ENCODE results near the gene CLEC2L. TPM values are rescaled to one million over a fixed set of nuclear protein-coding genes. Genes with fewer than 3 reads are reported as not detected.

Gene CLEC2L
- total RNA-seq, result not detected
- long read RNA-seq, result 0 reads

DNA sequence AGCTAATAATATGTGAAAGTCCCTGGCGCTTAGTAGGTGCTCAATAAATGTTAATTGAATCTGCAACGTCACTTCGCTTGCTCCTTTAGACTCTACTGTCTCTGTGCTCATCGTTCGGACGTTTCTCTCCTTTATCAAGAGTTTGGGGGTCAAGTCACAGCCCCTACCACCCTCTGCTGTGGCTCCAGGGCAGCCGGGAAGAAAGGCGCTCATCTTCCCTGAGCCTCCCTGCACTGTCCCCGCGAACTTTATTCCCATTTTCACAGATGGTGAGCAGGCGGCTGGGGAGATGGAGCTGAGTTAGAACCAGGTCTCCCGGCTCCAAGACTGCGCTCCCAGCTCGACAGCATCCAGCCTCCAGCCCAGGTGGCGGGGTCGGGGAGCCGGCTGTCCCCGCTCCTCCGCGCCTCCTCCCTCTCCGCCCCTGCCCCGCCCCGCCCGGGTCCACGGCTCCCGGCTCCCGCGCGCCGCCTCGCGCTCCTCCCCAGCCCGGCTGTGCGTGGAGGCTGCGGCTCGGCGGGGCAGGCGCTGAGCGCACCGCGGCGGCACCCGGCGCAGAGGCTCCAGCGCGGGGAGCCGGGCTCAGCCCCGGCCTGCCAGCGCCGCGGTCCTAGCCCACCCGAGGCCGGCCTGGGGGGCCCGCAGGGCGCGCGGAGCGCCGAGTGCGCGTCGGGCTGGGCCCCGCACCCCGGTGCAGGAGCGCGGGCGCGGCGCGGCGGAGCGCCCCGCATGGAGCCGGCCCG lies at the start of gene CLEC2L:
CLEC2L (plus strand) TSS at position 487 of the 743 bp plus-strand sequence; CDS start at position 730, 243 bp downstream.
- DNase-seq (ENCODE audit: missing footprints), result no peak
- ATAC-seq, result peak; percentile 56
- intact Hi-C loops (cut with DNase I), result no loop called here

DNA sequence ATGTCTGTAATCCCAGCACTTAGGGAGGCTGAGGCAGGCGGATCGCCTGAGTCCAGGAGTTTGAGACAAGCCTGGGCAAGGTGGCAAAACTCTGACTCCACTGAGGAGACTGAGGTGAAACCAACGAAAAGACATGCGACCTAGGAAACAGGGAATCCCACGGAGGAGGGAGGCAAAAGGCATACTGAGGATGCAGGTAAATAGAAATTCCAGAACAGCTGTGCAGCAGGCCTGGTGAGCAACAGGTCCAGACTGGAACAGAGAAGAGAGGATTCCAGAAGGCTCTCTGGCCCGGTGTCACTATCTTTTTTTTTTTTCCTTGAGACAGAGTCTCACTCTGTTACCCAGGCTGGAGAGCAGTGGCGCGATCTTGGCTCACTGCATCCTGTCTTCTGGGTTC lies 47.3 kb upstream of the CLEC2L start:
- intact Hi-C loops (cut with DNase I), result no loop called here
- ATAC-seq, result no peak
- DNase-seq (ENCODE audit: missing footprints), result peak; percentile 48

DNA sequence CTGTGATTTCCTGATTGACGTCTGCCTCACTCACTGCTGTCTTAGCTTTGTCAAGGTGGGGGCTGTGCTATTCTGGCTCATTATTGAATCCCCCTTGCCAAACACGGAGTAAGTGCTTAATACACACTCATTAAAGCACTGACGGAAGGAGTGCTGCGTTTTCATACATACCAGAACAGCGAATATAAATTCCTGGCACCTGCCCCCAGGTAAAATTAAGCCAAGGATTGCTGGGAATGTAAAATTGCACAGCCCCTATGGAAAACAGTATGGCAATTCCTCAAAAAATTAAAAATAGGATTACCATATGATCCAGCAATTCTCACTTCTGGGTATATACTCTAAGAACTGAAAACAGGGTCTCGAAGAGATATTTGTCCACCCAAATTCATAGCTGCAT lies 46.6 kb upstream of the CLEC2L start:
- intact Hi-C loops (cut with DNase I), result no loop called here
- no peak for ATAC-seq
- no peak for DNase-seq (ENCODE audit: missing footprints)

DNA sequence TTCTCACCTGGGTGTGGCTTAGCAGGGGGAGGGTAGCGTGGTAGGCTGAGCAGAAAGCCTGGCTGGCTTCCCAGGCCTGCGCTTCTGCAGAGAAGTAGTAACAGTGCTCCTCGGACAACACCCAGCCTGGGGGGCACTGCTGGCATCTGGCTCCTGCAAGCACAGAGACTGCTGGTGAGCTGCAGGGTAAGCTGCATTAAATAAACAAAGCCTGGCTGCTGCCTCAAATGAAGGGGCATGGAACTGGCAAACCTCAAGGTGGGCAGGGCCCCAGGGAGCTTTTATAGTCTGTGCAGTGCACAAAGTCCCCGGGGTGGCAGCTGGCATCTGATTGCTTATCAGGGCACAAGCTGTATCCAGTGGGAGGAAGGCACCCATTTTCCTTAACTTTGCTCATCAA lies 43.9 kb upstream of the CLEC2L start:
- intact Hi-C loops (cut with DNase I), result no loop called here
- ATAC-seq (no peak), DNase-seq (ENCODE audit: missing footprints) (no peak)

DNA sequence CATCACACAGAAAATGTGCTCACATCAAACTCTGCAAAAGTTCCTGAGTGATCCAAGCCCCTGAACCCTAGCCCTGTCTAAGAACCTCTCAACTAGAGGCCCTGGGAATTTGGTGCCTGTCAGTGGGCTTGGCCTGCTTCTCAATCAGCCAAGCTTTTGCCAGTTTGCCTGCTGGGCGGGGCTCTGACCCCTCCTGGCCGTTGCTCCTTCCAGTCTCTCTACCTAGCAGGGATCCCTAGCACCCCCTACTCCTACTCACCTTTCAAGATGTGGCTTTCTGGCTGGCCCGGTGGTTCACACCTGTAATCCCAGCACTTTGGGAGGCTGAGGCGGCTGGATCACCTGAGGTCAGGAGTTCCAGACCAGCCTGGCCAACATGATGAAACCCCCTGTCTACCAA lies 42.1 kb upstream of the CLEC2L start:
- intact Hi-C loops (cut with DNase I), result no loop called here
- DNase-seq (ENCODE audit: missing footprints), result peak; percentile 4
- no peak for ATAC-seq

DNA sequence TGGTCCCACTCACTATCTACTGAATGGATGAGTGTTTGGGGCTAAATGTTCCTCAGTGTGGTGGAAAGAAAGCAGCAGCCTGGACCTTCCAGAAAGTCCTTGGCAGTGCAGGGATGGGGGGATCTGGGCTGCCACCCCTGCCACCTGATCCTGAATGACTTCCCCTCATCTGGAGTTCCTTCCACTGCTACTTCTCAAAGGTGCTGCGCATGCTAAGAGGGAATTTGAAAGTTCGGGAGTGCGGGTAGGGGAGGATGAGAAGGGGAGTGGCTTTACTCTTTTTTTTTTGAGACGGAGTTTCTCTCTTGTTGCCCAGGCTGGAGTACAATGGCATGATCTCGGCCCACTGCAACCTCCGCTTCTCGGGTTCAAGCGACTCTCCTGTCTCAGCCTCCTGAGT lies 41.4 kb upstream of the CLEC2L start:
- no peak for ATAC-seq
- intact Hi-C loops (cut with DNase I), result no loop called here

DNA sequence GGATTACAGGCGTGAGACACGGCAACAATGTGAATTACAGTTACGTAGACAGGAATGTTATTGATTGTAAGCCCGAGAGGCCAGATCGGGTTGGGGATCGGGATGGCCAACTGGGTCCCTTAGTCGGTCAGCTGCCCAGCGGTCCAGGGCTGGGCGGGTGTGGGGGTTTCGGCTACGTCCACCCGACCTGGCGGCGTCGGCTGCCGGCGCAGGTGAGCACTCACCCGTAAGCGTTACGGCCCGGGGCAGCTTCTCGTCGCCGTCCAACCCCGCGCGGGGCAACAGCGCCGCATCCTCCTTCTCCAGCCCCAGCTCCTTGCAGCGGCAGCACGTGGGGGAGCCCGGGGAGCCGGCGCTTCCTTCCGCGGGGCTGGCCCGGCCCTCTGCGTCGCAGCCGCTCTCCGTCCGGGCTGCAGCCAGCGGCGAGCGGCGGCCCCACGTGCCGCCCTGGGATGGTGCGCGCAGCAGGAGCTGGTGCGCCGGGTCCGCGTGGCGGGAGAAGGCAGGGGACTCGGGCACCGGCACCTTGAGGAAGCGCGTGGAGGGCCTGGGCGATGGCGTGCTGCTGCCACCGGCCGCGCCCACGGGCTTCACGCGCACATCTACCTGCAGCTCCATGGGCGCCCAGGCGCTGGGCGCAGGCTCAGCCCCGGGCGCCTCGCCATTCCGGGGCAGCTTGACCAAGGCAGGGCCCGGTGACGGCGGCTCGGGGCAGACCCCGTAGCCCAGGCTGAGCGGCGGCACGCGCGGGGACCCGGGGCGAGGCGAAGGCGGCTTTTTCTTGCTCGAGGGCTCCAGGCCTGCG lies 40.6 kb upstream of the CLEC2L start:
- intact Hi-C loops (cut with DNase I), result no loop called here
- ATAC-seq (peak; percentile 49), DNase-seq (ENCODE audit: missing footprints) (peak; percentile 42)

More for the DNA sequence above, 41.4 kb upstream of the CLEC2L start:
- no peak for DNase-seq (ENCODE audit: missing footprints)

DNA sequence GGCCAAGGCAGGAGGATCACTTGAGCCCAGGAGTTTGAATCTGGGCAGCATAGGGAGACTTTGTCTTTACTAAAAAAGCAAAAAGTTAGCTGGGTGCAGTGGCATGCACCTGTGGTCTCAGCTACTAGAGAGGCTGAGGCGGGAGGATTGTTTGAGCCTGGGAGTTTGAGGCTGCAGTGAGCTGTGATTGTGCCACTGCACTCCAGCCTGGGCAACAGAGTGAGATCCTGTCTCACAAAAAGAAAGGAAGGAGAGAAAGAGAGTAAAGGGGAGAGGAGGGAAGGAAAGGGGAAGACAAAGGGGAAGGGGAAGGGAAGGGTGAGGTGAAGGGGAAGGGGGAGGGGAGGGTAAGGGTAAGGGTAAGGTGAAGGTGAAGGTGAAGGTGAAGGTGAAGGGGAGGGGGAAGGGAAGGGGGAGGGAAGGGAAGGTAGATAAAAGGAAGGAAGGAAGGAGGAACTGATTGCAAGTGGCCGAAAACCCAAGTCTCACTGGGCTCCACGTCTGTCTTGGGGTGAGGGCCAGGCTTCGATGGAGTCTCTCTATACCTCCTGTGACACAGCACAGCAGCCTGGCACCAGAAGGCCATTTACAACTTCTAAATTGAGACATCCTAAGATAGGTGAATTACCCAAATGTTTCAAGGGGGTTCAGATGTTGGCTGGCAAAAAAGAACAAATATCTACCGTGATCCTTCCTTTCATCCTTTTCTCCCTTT lies 36.0 kb upstream of the CLEC2L start:
- no peak for ATAC-seq
- intact Hi-C loops (cut with DNase I), result no loop called here
- DNase-seq (ENCODE audit: missing footprints), result no peak

DNA sequence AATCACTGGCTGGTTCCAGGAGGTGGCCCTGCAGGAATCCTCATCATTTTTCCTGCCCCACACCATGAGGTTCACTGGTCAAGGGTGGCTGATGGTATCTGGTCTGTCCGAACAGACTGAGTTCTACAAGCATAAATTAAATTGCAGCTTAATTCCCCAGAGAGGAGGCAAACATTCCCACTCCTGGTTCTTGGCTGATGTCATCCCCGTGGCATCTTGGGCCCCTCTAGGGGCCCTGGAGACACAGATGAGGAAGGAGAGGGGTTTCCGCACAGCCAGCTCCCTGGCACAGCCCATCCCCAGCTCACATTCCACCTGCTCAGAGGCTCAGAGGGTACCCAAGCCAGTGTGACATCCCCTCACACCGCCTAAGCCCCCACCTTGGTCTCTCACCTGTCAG lies 34.7 kb upstream of the CLEC2L start:
- no peak for ATAC-seq
- intact Hi-C loops (cut with DNase I), result no loop called here
- DNase-seq (ENCODE audit: missing footprints), result no peak

DNA sequence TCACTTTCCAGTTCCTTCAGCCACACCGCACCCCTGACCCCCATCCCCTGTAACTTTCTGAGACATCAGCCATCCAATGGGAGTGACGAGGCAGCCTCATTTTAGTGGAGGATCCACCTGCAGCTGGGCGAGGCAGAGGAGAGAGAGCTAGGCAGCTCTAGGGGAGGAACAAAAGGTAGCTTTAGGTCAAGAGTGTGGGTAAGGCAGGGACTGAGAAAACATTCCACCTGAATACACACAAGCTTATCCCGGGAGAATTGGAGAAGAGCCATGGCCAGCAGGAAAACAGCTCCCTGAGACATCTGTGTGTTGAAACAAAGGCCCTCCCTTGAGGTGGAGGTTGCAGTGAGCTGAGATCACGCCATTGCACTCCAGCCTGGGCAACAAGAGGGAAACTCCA lies 33.4 kb upstream of the CLEC2L start:
- DNase-seq (ENCODE audit: missing footprints), result no peak
- no peak for ATAC-seq
- intact Hi-C loops (cut with DNase I), result no loop called here

DNA sequence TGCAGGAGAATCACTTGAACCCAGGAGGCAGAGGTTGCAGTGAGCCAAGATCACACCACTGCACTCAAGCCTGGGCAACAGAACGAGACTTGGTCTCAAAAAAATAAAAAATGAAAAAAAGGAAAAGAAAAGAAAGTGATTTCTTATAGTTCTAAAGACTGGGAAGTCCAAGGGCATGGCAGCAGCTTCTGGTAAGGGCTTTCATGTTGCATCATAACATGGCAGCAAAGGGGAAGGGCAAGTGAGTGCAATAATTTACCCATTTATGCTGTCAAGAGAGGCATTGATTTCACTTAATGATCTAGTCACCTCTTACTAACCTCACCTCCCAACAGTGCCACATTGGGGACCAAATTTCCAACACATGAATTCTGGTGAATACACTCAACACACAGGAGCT lies 31.2 kb upstream of the CLEC2L start:
- intact Hi-C loops (cut with DNase I), result no loop called here
- no peak for ATAC-seq
- no peak for DNase-seq (ENCODE audit: missing footprints)

DNA sequence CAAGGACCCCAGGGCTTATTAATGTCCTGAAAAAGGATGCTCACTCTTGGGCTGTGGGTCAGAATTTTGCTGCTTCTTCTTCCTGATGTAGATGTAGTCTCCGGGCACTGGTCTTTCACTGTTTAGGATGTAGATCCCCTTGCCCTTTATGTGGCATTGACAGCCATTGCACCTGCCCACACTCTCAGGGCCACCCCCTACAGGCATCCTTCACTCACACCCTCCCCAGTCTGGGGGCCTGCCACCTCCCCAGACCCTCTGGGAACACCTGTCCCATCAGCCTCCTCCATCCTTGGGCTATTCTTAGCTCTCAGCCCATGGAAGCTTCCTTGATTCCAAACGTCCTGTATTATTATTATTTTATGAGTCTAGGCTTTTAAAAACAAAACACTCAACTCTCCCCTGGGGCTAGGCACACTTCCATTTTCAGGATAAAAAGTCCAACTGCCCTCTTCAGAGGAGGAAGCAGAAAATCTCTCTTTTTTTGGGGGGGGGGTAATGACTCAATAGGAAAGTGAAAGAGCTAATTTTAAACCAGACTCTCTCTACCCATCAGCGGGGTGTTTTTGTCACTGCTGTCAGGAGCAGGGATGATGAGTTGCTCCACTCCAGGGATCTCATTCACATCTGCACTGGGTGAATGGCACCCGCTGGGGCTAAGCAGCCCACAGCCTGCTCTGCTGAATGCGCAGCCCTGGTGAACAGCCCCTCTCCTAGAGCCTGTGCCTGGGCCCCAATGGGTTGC lies 28.5 kb upstream of the CLEC2L start:
- ATAC-seq (no peak), DNase-seq (ENCODE audit: missing footprints) (no peak)
- intact Hi-C loops (cut with DNase I), result no loop called here

DNA sequence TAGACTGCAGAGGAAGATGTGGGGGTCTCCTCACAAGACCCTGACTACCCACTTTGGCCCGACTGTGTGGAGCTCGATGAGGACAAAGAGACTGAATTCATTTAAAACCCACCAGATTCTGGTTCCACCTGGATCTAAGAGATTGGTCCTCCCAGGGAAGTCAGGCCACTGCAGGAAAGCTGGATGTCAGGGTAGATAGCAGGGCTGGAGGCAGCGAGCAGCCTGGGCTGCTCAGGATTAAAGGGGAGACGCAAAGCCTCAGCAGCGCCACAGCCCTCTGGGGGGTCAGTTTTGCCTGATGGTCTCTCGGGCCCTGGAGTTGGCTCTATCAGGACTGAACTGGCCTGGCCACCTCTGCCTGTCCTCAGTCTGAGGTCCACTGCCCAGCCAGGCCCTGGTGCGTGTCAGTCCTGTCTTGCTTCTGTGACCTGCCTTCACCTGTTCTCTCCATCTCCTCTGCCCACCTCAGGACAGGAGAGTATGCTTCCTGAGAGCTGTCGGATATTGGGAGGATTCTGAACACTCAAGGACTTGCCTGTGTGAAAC lies 27.8 kb upstream of the CLEC2L start:
- ATAC-seq, result no peak
- no peak for DNase-seq (ENCODE audit: missing footprints)
- intact Hi-C loops (cut with DNase I), result no loop called here

DNA sequence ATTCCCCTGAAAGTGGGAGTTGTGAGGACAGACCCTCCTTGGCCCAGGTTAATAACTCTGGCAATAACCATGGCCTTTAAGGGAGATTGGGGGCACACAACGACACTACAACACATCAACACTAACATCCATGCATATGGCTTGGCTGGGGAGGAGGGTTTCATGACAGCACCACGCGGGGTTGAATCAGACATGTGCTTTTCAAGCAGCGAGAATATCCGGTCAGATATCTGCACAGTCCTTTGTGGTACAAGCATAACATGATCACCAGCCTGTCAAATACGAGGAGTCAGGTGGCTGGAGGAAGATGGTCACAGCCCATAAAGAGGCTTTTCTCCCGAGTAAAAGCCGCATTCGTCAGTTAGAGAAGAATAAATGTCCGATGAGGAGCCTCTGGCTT lies 27.0 kb upstream of the CLEC2L start:
- DNase-seq (ENCODE audit: missing footprints) (no peak), ATAC-seq (no peak)
- intact Hi-C loops (cut with DNase I), result no loop called here

DNA sequence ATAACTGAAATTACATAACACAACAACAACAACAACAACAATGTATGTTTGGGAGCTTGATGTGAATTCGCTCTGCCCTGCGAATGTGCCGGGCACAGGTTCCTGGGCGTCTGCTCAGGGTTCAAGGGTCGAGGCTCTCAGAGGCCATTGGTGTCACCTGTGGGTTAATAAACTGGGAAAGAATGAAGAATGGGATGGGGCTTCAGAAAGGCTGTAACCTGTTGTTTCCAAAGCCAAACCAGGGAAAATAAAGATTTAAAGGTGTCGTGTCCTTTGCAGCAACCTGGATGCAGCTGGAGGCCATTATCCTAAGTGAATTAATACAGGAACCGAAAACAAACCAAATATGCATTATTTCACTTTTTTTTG lies 22.7 kb upstream of the CLEC2L start:
- DNase-seq (ENCODE audit: missing footprints), result no peak
- ATAC-seq, result no peak
- intact Hi-C loops (cut with DNase I), result loop anchor here (2.0 kb wide), 1 partner anchor 502 kb away; no protein-coding TSS in a partner anchor

DNA sequence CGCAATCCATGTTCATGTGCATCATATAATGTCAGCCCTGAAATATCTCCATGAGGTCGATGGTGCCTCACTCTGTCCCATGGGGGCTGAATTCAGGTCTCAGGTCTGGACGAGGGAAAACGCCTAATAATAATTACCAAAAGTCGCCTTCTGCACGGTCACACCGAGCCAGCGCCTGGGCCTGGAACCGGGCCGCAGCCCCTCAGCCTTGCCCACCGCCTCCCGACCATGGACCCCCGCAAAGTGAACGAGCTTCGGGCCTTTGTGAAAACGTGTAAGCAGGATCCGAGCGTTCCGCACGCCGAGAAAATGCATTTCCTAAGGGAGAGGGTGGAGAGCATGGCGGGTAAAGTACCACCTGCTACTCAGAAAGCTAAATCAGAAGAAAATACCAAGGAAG lies 21.3 kb upstream of the CLEC2L start:
- ATAC-seq, result no peak
- DNase-seq (ENCODE audit: missing footprints), result no peak
- intact Hi-C loops (cut with DNase I), result no loop called here

DNA sequence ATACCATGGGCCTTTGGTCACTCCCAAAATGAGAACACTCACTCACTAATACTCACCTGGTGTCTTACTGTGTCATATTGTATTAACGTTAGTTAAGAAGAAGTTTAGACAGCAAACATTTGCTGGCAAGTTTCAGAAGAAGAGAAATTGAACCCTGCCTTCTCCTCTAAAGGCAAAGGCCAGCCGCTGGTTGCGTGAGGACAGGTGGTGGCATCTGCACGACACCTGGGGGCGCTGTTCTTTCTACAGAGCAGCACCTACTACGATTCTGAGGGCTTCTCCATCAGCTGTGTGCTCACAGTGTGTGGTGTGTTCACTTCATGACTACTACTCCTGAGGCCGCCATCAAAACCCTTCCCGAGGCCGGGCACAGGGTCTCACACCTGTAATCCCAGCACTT lies 17.9 kb upstream of the CLEC2L start:
- ATAC-seq, result no peak
- no peak for DNase-seq (ENCODE audit: missing footprints)
- intact Hi-C loops (cut with DNase I), result no loop called here

DNA sequence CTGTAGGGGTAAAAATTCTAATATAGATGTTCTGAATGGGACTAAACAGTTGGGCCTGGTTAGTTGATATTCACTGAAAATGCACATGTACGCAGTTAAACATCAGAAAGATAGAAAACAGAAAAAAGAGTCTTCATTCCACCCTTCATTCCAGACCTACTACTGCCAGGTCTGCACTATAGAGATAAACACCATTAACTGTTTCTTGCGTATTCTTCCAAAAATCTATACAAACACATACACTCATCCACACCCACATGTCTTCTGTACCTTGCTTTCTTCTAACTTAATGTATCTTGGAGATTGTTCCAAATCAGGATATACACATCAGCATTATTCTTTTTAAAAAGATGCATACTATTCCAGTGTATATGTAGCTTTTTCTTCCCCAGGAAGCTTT lies 13.9 kb upstream of the CLEC2L start:
- intact Hi-C loops (cut with DNase I), result no loop called here
- ATAC-seq, result no peak
- no peak for DNase-seq (ENCODE audit: missing footprints)

DNA sequence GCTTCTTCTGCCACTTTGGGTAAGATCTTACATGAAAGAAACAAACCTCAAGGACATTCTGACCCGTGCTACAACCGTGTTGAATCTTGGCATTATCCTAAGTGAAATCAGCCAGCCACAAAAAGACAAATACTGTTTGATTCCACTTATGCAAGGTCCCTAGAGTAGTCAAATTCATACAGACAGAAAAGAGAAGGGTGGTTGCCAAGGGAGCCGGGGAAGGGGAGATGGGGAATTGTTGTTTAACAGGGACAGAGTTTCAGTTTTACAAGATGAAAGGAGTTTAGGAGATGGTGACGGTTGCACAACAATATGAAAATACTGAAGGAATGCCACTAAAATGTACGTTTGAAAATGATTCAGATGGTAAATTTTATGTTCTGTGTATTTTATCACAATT lies 12.2 kb upstream of the CLEC2L start:
- intact Hi-C loops (cut with DNase I), result no loop called here
- DNase-seq (ENCODE audit: missing footprints) (no peak), ATAC-seq (no peak)
